Islet precursor cell (in vitro differentiated cells): ENCODE measurements around the gene BET1.
A peak's percentile ranks its signal among the peaks of the same experiment; 100 is the strongest.

Experiments used
- DNase-seq: peaks from one replicate; pipeline ENCODE4 v3.0.0-alpha.2; 2018

BET1 gene

GRCh38 chr7:93955304-93955703, 48.9 kb downstream of the BET1 start:
- DNase-seq = no peak

GRCh38 chr7:93949423-93949822, 54.7 kb downstream of the BET1 start:
- DNase-seq = peak; percentile 63

DNA sequence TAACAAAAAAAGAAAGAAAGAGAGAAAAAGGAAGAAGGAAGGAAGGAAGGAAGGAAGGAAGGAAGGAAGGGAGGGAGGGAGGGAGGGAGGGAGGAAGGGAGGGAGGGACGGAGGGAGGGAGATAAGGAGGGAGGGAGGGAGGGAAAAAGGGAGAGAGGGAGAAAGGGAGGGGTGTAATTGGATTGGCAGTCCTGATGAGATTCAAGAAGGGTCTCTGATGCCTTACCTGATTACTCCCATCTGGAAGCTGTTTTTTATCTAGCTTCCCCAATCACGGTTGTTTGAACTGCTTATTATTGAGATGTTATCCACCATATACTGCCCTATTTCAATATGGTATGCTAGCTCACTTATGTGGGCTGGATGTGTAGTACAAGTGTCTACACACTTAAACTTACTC, 55.3 kb downstream of the BET1 start:
- DNase-seq = no peak

GRCh38 chr7:93948106-93948505, 56.0 kb downstream of the BET1 start:
- DNase-seq = no peak

GRCh38 chr7:93945756-93946535, 58.2 kb downstream of the BET1 start:
- DNase-seq = no peak

- no peak for DNase-seq
These were observed 59.1 kb downstream of the BET1 start for GRCh38 chr7:93945083-93945482.

- no peak for DNase-seq
These were observed 59.5 kb downstream of the BET1 start for GRCh38 chr7:93944673-93945072.

DNA sequence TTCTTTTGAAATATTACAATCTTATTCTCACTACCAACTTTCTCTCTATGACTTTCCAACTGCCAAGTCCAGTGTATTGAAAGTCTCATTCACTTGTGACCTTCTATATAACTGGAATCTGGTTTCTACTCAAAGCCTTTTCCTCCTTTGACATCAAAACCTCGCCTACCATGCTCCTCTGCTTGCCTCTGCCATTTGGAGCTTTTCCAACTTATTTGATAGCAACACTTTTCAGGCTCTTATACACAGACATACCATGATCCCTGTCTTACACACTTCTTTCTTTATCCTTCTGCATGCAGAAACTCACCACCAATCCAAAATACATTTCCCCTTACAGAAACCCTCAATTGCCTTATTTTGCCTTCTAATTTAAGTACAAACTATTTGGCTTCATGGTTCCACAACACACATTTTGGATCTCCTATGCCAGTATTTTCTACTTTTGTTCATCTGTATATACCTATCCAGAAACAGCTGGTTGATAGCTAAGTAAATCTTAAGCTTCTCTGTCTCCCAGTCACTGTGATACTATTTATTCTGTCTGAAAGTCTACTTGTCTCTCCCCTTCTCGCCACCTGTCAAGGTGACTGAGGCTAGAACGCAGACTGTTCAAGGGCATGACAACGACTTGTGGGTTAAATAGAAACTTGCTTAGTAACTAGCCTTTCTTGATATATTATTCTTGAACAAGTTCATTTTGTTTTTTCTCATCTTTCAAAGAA, 60.2 kb downstream of the BET1 start:
- no peak for DNase-seq
